ENCODE data around the gene TFPI. TPM values are rescaled to one million over a fixed set of nuclear protein-coding genes. Genes with fewer than 3 reads are reported as not detected.

TFPI gene
- total and polyA plus RNA-seq, 2 donors (not counting 3 experiments of a cell fraction or from before 2014, with no cell fraction given), result 177 to 286 TPM

GRCh38 chr2:187569042-187569441, 14.8 kb upstream of the TFPI start:
- no TSS peak for BruUV-seq (replicated peaks)
- intact Hi-C loops (cut with micrococcal nuclease), result loop anchor here (1.0 kb wide), 2 partner anchors 15 to 20 kb away; partner anchors contain the start of gene TFPI
- peak overlapping the region in 1 of 3 experiments; percentile 10 for H3K4me3 ChIP-seq (replicated peaks in 1 of 3; ENCODE audit: insufficient read depth in 1 of 3, low read depth in 1 of 3, low read length in 3 of 3)
- no peak overlapping the region for H2AFZ ChIP-seq (ENCODE audit: low read depth, low read length)
- peak overlapping the region; percentile 28 for H3K9ac ChIP-seq (replicated peaks; ENCODE audit: extremely low read depth, insufficient read depth, low read length)
- peak overlapping the region; percentile 13 for H3K27ac ChIP-seq (ENCODE audit: insufficient read depth, low read depth, low read length)
- peak; percentile 90 for DNase-seq (ENCODE audit: low read depth, low spot score)
- ChIA-PET CTCF (interaction anchor here (0.9 to 4.9 kb wide), 7 partner anchors 11 to 706 kb away, joined by 3 to 53 read pairs (median 5); partner anchors contain the start of gene TFPI), POLR2A (interaction anchor here (1.2 to 2.8 kb wide), 3 partner anchors 14 to 24 kb away, joined by 7 to 14 read pairs (median 13); partner anchors contain the start of gene TFPI)
- TF ChIP-seq JUN (IDR thresholded peaks at IDR 0.05; ENCODE audit: borderline replicate concordance, insufficient read depth, insufficient read length, low read depth) (peak; percentile 44), GATA2 (IDR thresholded peaks at IDR 0.05; ENCODE audit: insufficient read depth, insufficient read length, low read depth, low read length) (peak; percentile 38), FOS (IDR thresholded peaks at IDR 0.05; ENCODE audit: borderline replicate concordance, insufficient read depth, low read length) (no peak)
- H3K4me1 ChIP-seq (ENCODE audit: control insufficient read depth, extremely low read depth, insufficient read depth, low read length), result peaks cover 30% of the 10 kb centered on the region
- no peaks in the 10 kb centered on the region for H3K36me3 ChIP-seq (ENCODE audit: control insufficient read depth in 2 of 2, extremely low read depth in 1 of 2, insufficient read depth in 2 of 2, low read length in 2 of 2)
- no peaks in the 10 kb centered on the region for H4K20me1 ChIP-seq (replicated peaks; ENCODE audit: control insufficient read depth, extremely low read depth, insufficient read depth, low read length)
- H3K9me3 ChIP-seq (replicated peaks; ENCODE audit: control insufficient read depth, insufficient read depth, low read length), result no peaks in the 10 kb centered on the region
- dilution Hi-C loops (cut with MboI; ENCODE audit: extremely low pct_ligation_motif_present, low sequenced_read_pairs), result no loop called here
- no peaks in the 10 kb centered on the region for H3K9me1 ChIP-seq (replicated peaks; ENCODE audit: control insufficient read depth, extremely low read depth, insufficient read depth, low read length)
- no peaks in the 10 kb centered on the region for H3K79me2 ChIP-seq (ENCODE audit: control insufficient read depth, insufficient read depth, low read length)
- no peaks in the 10 kb centered on the region for H3K27me3 ChIP-seq (ENCODE audit: control insufficient read depth in 2 of 2, insufficient read depth in 2 of 2, low read length in 2 of 2)
- peak overlapping the region; percentile 43 for H3K4me2 ChIP-seq (ENCODE audit: insufficient read depth, low read length)
- FAIRE-seq, result peak; percentile 59

- no peak overlapping the region for H3K27ac ChIP-seq (ENCODE audit: insufficient read depth, low read depth, low read length)
- peaks cover 30% of the 10 kb centered on the region for H3K4me1 ChIP-seq (ENCODE audit: control insufficient read depth, extremely low read depth, insufficient read depth, low read length)
- CTCF ChIA-PET, result interaction anchor here (0.6 to 4.9 kb wide), 7 partner anchors 8 to 67 kb away, joined by 3 to 53 read pairs (median 7); partner anchors contain the start of gene TFPI
- no peak overlapping the region for H3K4me3 ChIP-seq (replicated peaks in 1 of 3; ENCODE audit: insufficient read depth in 1 of 3, low read depth in 1 of 3, low read length in 3 of 3)
- dilution Hi-C loops (cut with MboI; ENCODE audit: extremely low pct_ligation_motif_present, low sequenced_read_pairs) (no loop called here), intact Hi-C loops (cut with micrococcal nuclease) (no loop called here)
- no peaks in the 10 kb centered on the region for H3K9me1 ChIP-seq (replicated peaks; ENCODE audit: control insufficient read depth, extremely low read depth, insufficient read depth, low read length)
- H3K27me3 ChIP-seq (ENCODE audit: control insufficient read depth in 2 of 2, insufficient read depth in 2 of 2, low read length in 2 of 2), result no peaks in the 10 kb centered on the region
- DNase-seq (ENCODE audit: low read depth, low spot score), result peak; percentile 40
- H3K79me2 ChIP-seq (ENCODE audit: control insufficient read depth, insufficient read depth, low read length), result no peaks in the 10 kb centered on the region
- no peaks in the 10 kb centered on the region for H3K36me3 ChIP-seq (ENCODE audit: control insufficient read depth in 2 of 2, extremely low read depth in 1 of 2, insufficient read depth in 2 of 2, low read length in 2 of 2)
- no peak overlapping the region for H2AFZ ChIP-seq (ENCODE audit: low read depth, low read length)
- FAIRE-seq, result no peak
- TF ChIP-seq POLR2AphosphoS5 (IDR thresholded peaks at IDR 0.05; ENCODE audit: insufficient read depth, low read depth, low read length) (no peak), CTCF (IDR thresholded peaks at IDR 0.05; ENCODE audit: extremely low read depth in 1 of 2, insufficient read depth in 1 of 2, low read depth in 1 of 2, low read length in 2 of 2) (no peak), EZH2 (IDR thresholded peaks at IDR 0.05; ENCODE audit: borderline replicate concordance, low read depth, low read length, severe bottlenecking) (no peak), FOS (IDR thresholded peaks at IDR 0.05; ENCODE audit: borderline replicate concordance, insufficient read depth, low read length) (no peak), GATA2 (IDR thresholded peaks at IDR 0.05; ENCODE audit: insufficient read depth, insufficient read length, low read depth, low read length) (no peak), JUN (IDR thresholded peaks at IDR 0.05; ENCODE audit: borderline replicate concordance, insufficient read depth, insufficient read length, low read depth) (no peak), MYC (IDR thresholded peaks at IDR 0.05; ENCODE audit: low read depth, low read length) (no peak), MAX (IDR thresholded peaks at IDR 0.05; ENCODE audit: insufficient read depth, insufficient read length) (no peak), POLR2A (IDR thresholded peaks at IDR 0.05; ENCODE audit: low read depth, low read length) (no peak)
- no peaks in the 10 kb centered on the region for H4K20me1 ChIP-seq (replicated peaks; ENCODE audit: control insufficient read depth, extremely low read depth, insufficient read depth, low read length)
- H3K4me2 ChIP-seq (ENCODE audit: insufficient read depth, low read length), result no peak overlapping the region
- POLR2A ChIA-PET, result interaction anchor here (1.3 kb wide), 1 partner anchor 13 kb away, joined by 4 read pairs; the partner anchor contains the start of gene TFPI
- H3K9me3 ChIP-seq (replicated peaks; ENCODE audit: control insufficient read depth, insufficient read depth, low read length), result no peaks in the 10 kb centered on the region
- H3K9ac ChIP-seq (replicated peaks; ENCODE audit: extremely low read depth, insufficient read depth, low read length), result no peak overlapping the region
- no TSS peak for BruUV-seq (replicated peaks)
These were observed 12.9 kb upstream of the TFPI start for GRCh38 chr2:187567126-187567525.
